D721Med (cell line): Measurements from ENCODE around the gene CCNF.

ENCODE experiments used
- DNase-seq: peaks from one replicate; pipeline ENCODE4 v3.0.0; 2011; ENCODE audit warnings: low spot score; ENCODE audit not compliant: insufficient read length
- FAIRE-seq: peaks from 2 replicates; lab custom pipeline; 2011; peaks lifted over from hg19 to GRCh38; lab: Jason Lieb, UNC
- CTCF ChIP-seq: IDR thresholded peaks from 2 replicates; pipeline ENCODE4 v1.5.1; 2012; ENCODE audit warnings: mild to moderate bottlenecking, control low read depth; ENCODE audit not compliant: insufficient read depth; ENCODE audit errors: missing control alignments

Gene CCNF

GRCh38 chr16:2388139-2388874 lies 40.9 kb upstream of the CCNF start:
- TF ChIP-seq CTCF, result no peak
- no peak for FAIRE-seq
- DNase-seq, result no peak

GRCh38 chr16:2388875-2389433 lies 40.3 kb upstream of the CCNF start:
- TF ChIP-seq CTCF, result no peak
- no peak for FAIRE-seq
- no peak for DNase-seq

- FAIRE-seq, result no peak
- DNase-seq, result no peak
- TF ChIP-seq CTCF, result no peak
These were observed 37.2 kb upstream of the CCNF start for GRCh38 chr16:2392025-2392424.

GRCh38 chr16:2398520-2398919 lies 30.7 kb upstream of the CCNF start:
- no peak for FAIRE-seq
- TF ChIP-seq CTCF, result no peak

GRCh38 chr16:2404099-2404498 lies 25.1 kb upstream of the CCNF start:
- FAIRE-seq (peak; percentile 71), DNase-seq (no peak)
- TF ChIP-seq CTCF, result no peak

More at GRCh38 chr16:2398520-2398919, 30.7 kb upstream of the CCNF start:
- no peak for DNase-seq

GRCh38 chr16:2415085-2415484 lies 14.2 kb upstream of the CCNF start:
- DNase-seq (no peak), FAIRE-seq (no peak)
- TF ChIP-seq CTCF, result no peak

- FAIRE-seq (no peak), DNase-seq (no peak)
- no peak for TF ChIP-seq CTCF
These were observed 9.2 kb upstream of the CCNF start for GRCh38 chr16:2420035-2420434.
